Natural killer cell (primary cell): ENCODE measurements around the gene HSF2. TPM values are rescaled to one million over a fixed set of nuclear protein-coding genes. Genes with fewer than 3 reads are reported as not detected.

ENCODE experiments used
- ATAC-seq, 3 donors: fragments of 150-1000 bp in 2 of 3; fragments of 200-7000 bp in 1 of 3; cut with Tn5 transposase; 1 replicate in 1 of 3; 2 replicates in 2 of 3; pipeline ENCODE4 v1.10.0; 2021; ENCODE audit warnings: mild to moderate bottlenecking in 2 of 3, moderate library complexity in 2 of 3
- DNase-seq, 2 donors: peaks; one replicate each; pipeline versions ENCODE4 v3.0.0 to v3.0.0-alpha.2; 2013 to 2021; ENCODE audit warnings: mixed read lengths in 1 of 2
- H3K27ac ChIP-seq: one replicate; pipeline ENCODE4 v1.5.1; 2013; ENCODE audit warnings: mild to moderate bottlenecking, low read length
- H3K27me3 ChIP-seq: one replicate; pipeline ENCODE4 v1.6.1; 2013; ENCODE audit warnings: low read length; ENCODE audit not compliant: control insufficient read depth, insufficient read depth
- H3K36me3 ChIP-seq: one replicate; pipeline ENCODE4 v1.6.1; 2013; ENCODE audit warnings: low read length; ENCODE audit not compliant: control insufficient read depth, insufficient read depth
- H3K4me1 ChIP-seq: one replicate; pipeline ENCODE4 v1.6.1; 2013; ENCODE audit warnings: low read length; ENCODE audit not compliant: control insufficient read depth, insufficient read depth
- H3K4me3 ChIP-seq: one replicate; pipeline ENCODE4 v1.5.1; 2013; ENCODE audit warnings: low read length
- H3K9me3 ChIP-seq: one replicate; pipeline ENCODE4 v1.6.1; 2013; ENCODE audit warnings: low read length; ENCODE audit not compliant: control insufficient read depth, insufficient read depth
- H3K27ac Mint-ChIP-seq, 2 donors: one replicate each; pipeline ENCODE4 v1.8.0; 2022; ENCODE audit warnings: mild to moderate bottlenecking in 2 of 2, mixed read lengths in 2 of 2, moderate library complexity in 1 of 2
- H3K27me3 Mint-ChIP-seq, 2 donors: one replicate each; pipeline ENCODE4 v1.8.0; 2022; ENCODE audit warnings: low read depth in 2 of 2, mixed read lengths in 2 of 2
- H3K36me3 Mint-ChIP-seq: one replicate; pipeline ENCODE4 v1.8.0; 2022; ENCODE audit warnings: mixed read lengths
- H3K4me1 Mint-ChIP-seq, 2 donors: one replicate each; pipeline ENCODE4 v1.8.0; 2022; ENCODE audit warnings: mixed read lengths in 2 of 2
- H3K4me3 Mint-ChIP-seq: one replicate; pipeline ENCODE4 v1.8.0; 2022; ENCODE audit warnings: mild to moderate bottlenecking, moderate library complexity, mixed read lengths
- H3K9me3 Mint-ChIP-seq, 2 donors: one replicate each; pipeline ENCODE4 v1.8.0; 2022; ENCODE audit warnings: mixed read lengths in 2 of 2
- WGBS: methylation state at CpG from one replicate; pipeline ENCODE4 v1.1.7; 2013; ENCODE audit warnings: missing lambda C conversion rate; ENCODE audit not compliant: insufficient coverage; 5-methylcytosine and 5-hydroxymethylcytosine counted together
- intact Hi-C: fragments of 100-400 bp; cut with micrococcal nuclease; formaldehyde crosslinking; loops from one replicate; pipeline ENCODE4 v1.14.2; 2022
- total RNA-seq, 4 donors: library from RNA; stranded (reverse); fragments of 120-200 nt in 1 of 4; gene quantifications; one replicate each; pipeline versions ENCODE4 v1.2.3 to v1.2.4, GENCODE V29; 2013 to 2022
- TF ChIP-seq, protein P1 (sequence below): fragments of 200-600 bp; IDR thresholded peaks from one replicate; pipeline ENCODE4 v1.8.0; 2022; ENCODE audit warnings: antibody characterized with exemption

Gene HSF2
- total RNA-seq, 3 donors from 2014 or later (not counting 1 experiment from before 2014, with no cell fraction given): 16.4 to 23.5 (median 21.1) TPM

DNA sequence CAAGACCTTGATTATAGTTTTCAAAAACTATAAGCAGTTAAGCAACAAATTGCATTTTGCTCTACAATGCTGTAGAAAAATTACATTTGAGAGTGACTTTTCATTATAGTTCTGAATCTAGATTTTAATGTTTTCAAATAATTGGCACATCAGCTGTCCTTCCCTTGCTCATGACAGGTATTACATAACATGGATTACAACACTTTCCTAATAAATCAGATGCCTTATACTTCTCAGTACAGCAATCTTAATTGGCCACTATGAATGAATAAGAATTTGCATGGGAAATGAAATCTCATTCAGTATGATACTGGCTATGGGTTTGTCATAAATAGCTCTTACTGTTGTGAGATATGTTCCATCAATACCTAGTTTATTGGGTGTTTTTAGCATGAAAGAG, 29.9 kb downstream of the HSF2 start:
- Mint-ChIP-seq H3K4me3 (no peak overlapping the region), H3K27me3 (no peaks in the 10 kb centered on the region), H3K4me1 (no peaks in the 10 kb centered on the region), H3K36me3 (peaks cover 19% of the 10 kb centered on the region), H3K27ac (no peak overlapping the region), H3K9me3 (no peaks in the 10 kb centered on the region)
- no peaks in the 10 kb centered on the region for H3K27me3 ChIP-seq
- H3K4me3 ChIP-seq: no peak overlapping the region
- H3K9me3 ChIP-seq: no peaks in the 10 kb centered on the region
- H3K27ac ChIP-seq: no peak overlapping the region
- H3K36me3 ChIP-seq: peaks cover 31% of the 10 kb centered on the region
- intact Hi-C loops: no loop called here
- no peak for DNase-seq
- no peaks in the 10 kb centered on the region for H3K4me1 ChIP-seq
- TF ChIP-seq, protein P1, sequence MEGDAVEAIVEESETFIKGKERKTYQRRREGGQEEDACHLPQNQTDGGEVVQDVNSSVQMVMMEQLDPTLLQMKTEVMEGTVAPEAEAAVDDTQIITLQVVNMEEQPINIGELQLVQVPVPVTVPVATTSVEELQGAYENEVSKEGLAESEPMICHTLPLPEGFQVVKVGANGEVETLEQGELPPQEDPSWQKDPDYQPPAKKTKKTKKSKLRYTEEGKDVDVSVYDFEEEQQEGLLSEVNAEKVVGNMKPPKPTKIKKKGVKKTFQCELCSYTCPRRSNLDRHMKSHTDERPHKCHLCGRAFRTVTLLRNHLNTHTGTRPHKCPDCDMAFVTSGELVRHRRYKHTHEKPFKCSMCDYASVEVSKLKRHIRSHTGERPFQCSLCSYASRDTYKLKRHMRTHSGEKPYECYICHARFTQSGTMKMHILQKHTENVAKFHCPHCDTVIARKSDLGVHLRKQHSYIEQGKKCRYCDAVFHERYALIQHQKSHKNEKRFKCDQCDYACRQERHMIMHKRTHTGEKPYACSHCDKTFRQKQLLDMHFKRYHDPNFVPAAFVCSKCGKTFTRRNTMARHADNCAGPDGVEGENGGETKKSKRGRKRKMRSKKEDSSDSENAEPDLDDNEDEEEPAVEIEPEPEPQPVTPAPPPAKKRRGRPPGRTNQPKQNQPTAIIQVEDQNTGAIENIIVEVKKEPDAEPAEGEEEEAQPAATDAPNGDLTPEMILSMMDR: no peak
- no peak for ATAC-seq

DNA sequence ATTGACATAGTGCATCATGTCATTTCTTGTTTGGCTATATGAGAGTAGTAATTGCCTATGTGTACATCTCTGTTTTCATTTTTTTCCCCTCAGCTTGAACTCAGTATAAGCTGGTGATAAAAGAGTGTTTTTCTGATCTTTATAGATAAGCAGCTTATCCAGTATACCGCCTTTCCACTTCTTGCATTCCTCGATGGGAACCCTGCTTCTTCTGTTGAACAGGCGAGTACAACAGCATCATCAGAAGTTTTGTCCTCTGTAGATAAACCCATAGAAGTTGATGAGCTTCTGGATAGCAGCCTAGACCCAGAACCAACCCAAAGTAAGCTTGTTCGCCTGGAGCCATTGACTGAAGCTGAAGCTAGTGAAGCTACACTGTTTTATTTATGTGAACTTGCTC, 32.3 kb downstream of the HSF2 start:
- no peak overlapping the region for H3K27ac ChIP-seq
- DNase-seq (no peak), ATAC-seq (no peak)
- H3K27me3 Mint-ChIP-seq: no peaks in the 10 kb centered on the region
- H3K4me1 Mint-ChIP-seq: peaks cover under 1 to 5% of the 10 kb centered on the region in 2 donors
- 100% methylated on average over 4 of the region's 4 CpGs for WGBS
- no peaks in the 10 kb centered on the region for H3K9me3 ChIP-seq
- no peak overlapping the region for H3K27ac Mint-ChIP-seq
- intact Hi-C loops: no loop called here
- H3K36me3 Mint-ChIP-seq: peaks cover 13% of the 10 kb centered on the region
- no peaks in the 10 kb centered on the region for H3K4me1 ChIP-seq
- no peak overlapping the region for H3K4me3 ChIP-seq
- no peak overlapping the region for H3K4me3 Mint-ChIP-seq
- peaks cover 26% of the 10 kb centered on the region for H3K36me3 ChIP-seq
- H3K9me3 Mint-ChIP-seq: no peaks in the 10 kb centered on the region
- no peaks in the 10 kb centered on the region for H3K27me3 ChIP-seq
- TF ChIP-seq, protein P1: no peak

DNA sequence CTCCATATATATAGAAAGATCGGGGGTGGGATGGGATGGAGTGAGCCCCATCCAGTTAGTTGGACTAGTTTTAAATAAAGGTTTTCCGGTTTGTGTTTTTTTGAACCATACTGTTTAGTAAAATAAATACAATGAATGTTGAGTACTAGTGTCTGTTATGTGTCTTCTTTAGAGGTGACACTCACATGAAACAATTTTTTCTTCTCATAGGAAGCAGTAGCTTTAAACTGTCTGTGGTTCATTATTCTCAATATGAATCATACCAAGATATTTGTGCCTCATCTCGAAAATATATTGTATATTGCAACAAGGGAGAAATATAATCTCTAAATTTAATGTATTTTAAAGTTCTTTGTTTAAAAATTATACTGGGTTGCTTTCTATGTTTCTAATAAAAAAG, 33.4 kb downstream of the HSF2 start:
- H3K36me3 Mint-ChIP-seq: peaks cover 21% of the 10 kb centered on the region
- intact Hi-C loops: no loop called here
- no peak overlapping the region for H3K4me3 Mint-ChIP-seq

DNA sequence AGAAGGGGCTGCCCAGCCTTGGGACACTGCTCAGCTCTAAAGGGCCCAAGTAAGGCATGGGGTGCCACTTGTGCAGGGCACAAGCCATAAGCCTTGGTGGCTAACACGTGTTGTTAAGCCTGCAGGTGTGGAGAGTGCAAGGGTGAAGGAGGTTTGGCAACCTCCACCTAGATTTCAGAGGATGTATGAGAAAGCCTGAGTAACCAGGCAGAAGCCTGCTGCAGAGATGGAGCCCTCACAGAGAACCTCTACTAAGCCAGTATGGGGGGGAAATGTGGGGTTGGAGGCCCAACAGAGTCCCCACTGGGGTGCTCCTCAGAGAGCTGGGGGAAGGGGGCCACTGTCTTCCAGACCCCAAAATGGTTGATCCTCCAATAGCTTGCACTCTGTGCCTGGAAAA, 39.5 kb downstream of the HSF2 start:
- peaks cover 37% of the 10 kb centered on the region for H3K36me3 Mint-ChIP-seq
- Histone ChIP-seq H3K36me3 (peaks cover 59% of the 10 kb centered on the region), H3K27me3 (no peaks in the 10 kb centered on the region), H3K27ac (no peak overlapping the region), H3K9me3 (peaks cover 6% of the 10 kb centered on the region), H3K4me3 (no peak overlapping the region), H3K4me1 (no peaks in the 10 kb centered on the region)
- H3K9me3 Mint-ChIP-seq: peaks cover 0 to 4% of the 10 kb centered on the region in 2 donors
- intact Hi-C loops: no loop called here
- peaks cover 21 to 26% of the 10 kb centered on the region in 2 donors for H3K4me1 Mint-ChIP-seq
- WGBS: 89% methylated on average over 1 of the region's 1 CpG
- TF ChIP-seq, protein P1: no peak
- no peak overlapping the region for H3K4me3 Mint-ChIP-seq
- no peaks in the 10 kb centered on the region for H3K27me3 Mint-ChIP-seq
- DNase-seq: no peak
- peak overlapping the region; percentile 31 to 66 for H3K27ac Mint-ChIP-seq
- peak in 2 of 3 donors; percentile 18 to 24 for ATAC-seq

More for the DNA sequence above, 33.4 kb downstream of the HSF2 start:
- 78% methylated on average over 2 of the region's 3 CpGs for WGBS
- DNase-seq (no peak), ATAC-seq (no peak)
- H3K4me3 ChIP-seq: no peak overlapping the region
- Mint-ChIP-seq H3K4me1 (peaks cover 5 to 8% of the 10 kb centered on the region in 2 donors), H3K27ac (peak overlapping the region in 1 of 2 donors; percentile 18), H3K27me3 (no peaks in the 10 kb centered on the region), H3K9me3 (no peaks in the 10 kb centered on the region)
- no peaks in the 10 kb centered on the region for H3K27me3 ChIP-seq
- H3K4me1 ChIP-seq: no peaks in the 10 kb centered on the region
- peaks cover 31% of the 10 kb centered on the region for H3K36me3 ChIP-seq
- H3K27ac ChIP-seq: no peak overlapping the region
- H3K9me3 ChIP-seq: no peaks in the 10 kb centered on the region
- TF ChIP-seq, protein P1: no peak
